Measurements from ENCODE around the gene NMD3. TPM values are rescaled to one million over a fixed set of nuclear protein-coding genes. Genes with fewer than 3 reads are reported as not detected.
"Not testable (repeated sequence)": the region's sequence is repeated elsewhere in the genome, so short reads cannot be mapped to it uniquely, and the experiment has no call there.

The NMD3 gene
- total and polyA plus RNA-seq, 8 donors, result 21.3 to 151 (median 44.1) TPM

- Histone ChIP-seq H3K27ac (no peak overlapping the region), H3K4me1 (peaks cover 0 to 8% (median 0%) of the 10 kb centered on the region in 4 donors), H3K27me3 (no peaks in the 10 kb centered on the region), H3K9me3 (peaks cover 0 to 12% (median 6%) of the 10 kb centered on the region in 4 donors), H3K4me3 (no peak overlapping the region), H3K36me3 (peaks cover 0 to 34% (median 14%) of the 10 kb centered on the region in 4 donors)
- intact Hi-C loops (cut with DNase I; ENCODE audit: low total_unique reads), result no loop called here
- WGBS, 5 donors, result 24 to 42% (median 26%) methylated on average over 3 of the region's 3 CpGs
- TF ChIP-seq POLR2A (IDR thresholded peaks at IDR 0.05), result no peak
- TF ChIP-seq EP300 (IDR thresholded peaks at IDR 0.05), result no peak
- TF ChIP-seq CTCF (IDR thresholded peaks at IDR 0.05), result peak in 5 of 7 experiments; percentile 21 to 82 (median 56)
- TF ChIP-seq POLR2AphosphoS5 (IDR thresholded peaks at IDR 0.05), result no peak
- peak in 1 of 2 donors; percentile 62 for DNase-seq
Observed at GRCh38 chr3:161273589-161274218, 52.6 kb downstream of the NMD3 start.

GRCh38 chr3:161274691-161275298 is 53.7 kb downstream of the NMD3 start:
- TF ChIP-seq EP300 (IDR thresholded peaks at IDR 0.05) (no peak), POLR2AphosphoS5 (IDR thresholded peaks at IDR 0.05) (no peak), POLR2A (IDR thresholded peaks at IDR 0.05) (no peak), CTCF (IDR thresholded peaks at IDR 0.05) (peak in 3 of 7 experiments; percentile 16 to 37 (median 33))
- H3K27ac ChIP-seq, result no peak overlapping the region
- H3K4me1 ChIP-seq, result peaks cover 0 to 8% (median 0%) of the 10 kb centered on the region in 4 donors
- H3K9me3 ChIP-seq, result peaks cover 0 to 18% (median 6%) of the 10 kb centered on the region in 4 donors
- H3K4me3 ChIP-seq, result no peak overlapping the region
- DNase-seq, result peak in 1 of 2 donors; percentile 71
- 70 to 81% (median 73%) methylated on average over 4 of the region's 4 CpGs for WGBS, 5 donors
- peaks cover 0 to 29% (median 13%) of the 10 kb centered on the region in 4 donors for H3K36me3 ChIP-seq
- intact Hi-C loops (cut with DNase I; ENCODE audit: low total_unique reads), result loop anchor here (5.0 kb wide), 1 partner anchor 153 kb away; no protein-coding TSS in a partner anchor
- H3K27me3 ChIP-seq, result no peaks in the 10 kb centered on the region

- Histone ChIP-seq H3K36me3 (peaks cover 0 to 20% (median 8%) of the 10 kb centered on the region in 4 donors), H3K9me3 (peaks cover 0 to 29% (median 11%) of the 10 kb centered on the region in 4 donors), H3K4me3 (no peak overlapping the region), H3K4me1 (peaks cover 0 to 7% (median 0%) of the 10 kb centered on the region in 4 donors), H3K27me3 (no peaks in the 10 kb centered on the region), H3K27ac (no peak overlapping the region)
- peak in 1 of 2 donors; percentile 49 for DNase-seq
- TF ChIP-seq POLR2A (IDR thresholded peaks at IDR 0.05), result no peak
- TF ChIP-seq CTCF (IDR thresholded peaks at IDR 0.05), result no peak
- no peak for TF ChIP-seq POLR2AphosphoS5 (IDR thresholded peaks at IDR 0.05)
- TF ChIP-seq EP300 (IDR thresholded peaks at IDR 0.05), result no peak
- 45 to 87% (median 69%) methylated on average over 2 of the region's 2 CpGs for WGBS, 5 donors
- intact Hi-C loops (cut with DNase I; ENCODE audit: low total_unique reads), result loop anchor here (5.0 kb wide), 1 partner anchor 151 kb away; no protein-coding TSS in a partner anchor
Observed at GRCh38 chr3:161275919-161276318, 54.8 kb downstream of the NMD3 start.

- peaks cover 0 to 62% (median 17%) of the 10 kb centered on the region in 4 donors for H3K9me3 ChIP-seq
- H3K27me3 ChIP-seq; H3K36me3 ChIP-seq; H3K27ac ChIP-seq; DNase-seq; intact Hi-C loops (cut with DNase I; ENCODE audit: low total_unique reads); H3K4me1 ChIP-seq; H3K4me3 ChIP-seq: not testable (repeated sequence)
- 82 to 93% (median 87%) methylated on average over 4 of the region's 4 CpGs for WGBS, 5 donors
Observed at GRCh38 chr3:161282387-161282786, 61.3 kb downstream of the NMD3 start.

All from stomach (tissue), 9 donors.